HG03520 (cell line): ENCODE data around the gene PLA2G12A.
"Not testable (repeated sequence)": the region's sequence is repeated elsewhere in the genome, so short reads cannot be mapped to it uniquely, and the experiment has no call there.

Experiments
- ATAC-seq: cut with Tn5 transposase; IDR thresholded peaks from one replicate; pipeline ENCODE4 v1.9.1; 2021; ENCODE audit warnings: mild to moderate bottlenecking, moderate library complexity; ENCODE audit not compliant: unreplicated experiment

The PLA2G12A gene

GRCh38 chr4:109682875-109683274 is 47.0 kb downstream of the PLA2G12A start:
- ATAC-seq, result no peak

GRCh38 chr4:109678925-109679324 is 50.9 kb downstream of the PLA2G12A start:
- not testable (repeated sequence) for ATAC-seq

DNA sequence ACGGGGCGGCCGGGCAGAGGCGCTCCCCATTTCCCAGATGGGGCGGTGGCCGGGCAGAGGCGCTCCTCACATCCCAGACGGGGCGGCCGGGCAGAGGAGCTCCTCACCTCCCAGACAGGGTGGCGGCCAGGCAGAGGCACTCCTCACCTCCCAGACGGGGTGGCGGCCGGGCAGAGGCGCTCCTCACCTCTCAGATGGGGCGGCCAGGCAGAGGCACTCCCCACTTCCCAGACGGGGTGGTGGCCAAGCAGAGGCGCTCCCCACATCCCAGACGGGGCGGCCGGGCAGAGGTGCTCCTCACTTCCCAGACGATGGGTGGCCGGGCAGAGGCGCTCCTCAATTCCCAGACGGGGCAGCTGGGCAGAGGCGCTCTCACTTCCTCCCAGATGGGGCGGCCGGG is 51.4 kb downstream of the PLA2G12A start:
- not testable (repeated sequence) for ATAC-seq

DNA sequence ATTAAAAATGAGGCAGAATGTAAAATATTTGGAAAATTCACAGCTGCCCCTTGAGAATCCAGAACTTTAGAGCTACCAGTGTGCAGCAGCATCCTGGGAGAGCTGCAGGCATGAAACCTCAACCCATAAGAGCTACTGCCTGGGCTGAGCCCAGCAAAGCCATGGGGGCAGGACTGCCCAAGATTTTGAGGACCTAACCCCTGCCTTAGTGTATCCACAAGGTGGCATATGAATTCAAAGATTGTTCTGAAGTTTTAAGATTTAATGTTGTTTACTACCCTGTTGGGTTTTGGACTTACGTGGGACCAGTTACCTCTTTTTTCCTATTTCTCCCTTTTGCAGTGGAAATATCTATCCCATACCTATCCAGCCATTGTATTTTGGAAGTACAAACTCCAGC is 53.0 kb downstream of the PLA2G12A start:
- no peak for ATAC-seq

DNA sequence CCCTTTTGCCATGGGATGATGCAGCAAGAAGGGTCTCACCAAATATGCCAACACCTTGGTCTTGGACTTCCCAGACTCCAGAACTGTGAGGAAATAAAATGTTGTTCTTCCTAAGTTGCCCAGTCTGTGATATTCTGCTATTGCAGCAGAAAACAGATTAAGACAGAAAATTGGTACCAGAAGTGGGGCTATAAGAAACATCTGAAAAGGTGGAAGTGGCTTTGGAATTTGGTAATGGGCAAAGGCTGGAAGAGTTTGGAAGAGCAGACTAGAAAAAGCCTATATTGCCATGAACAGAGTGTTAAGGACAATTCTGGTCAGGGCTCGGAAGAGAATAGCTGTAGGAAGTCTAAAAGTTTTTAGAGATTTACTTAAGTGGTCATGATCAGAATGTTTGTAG is 54.0 kb downstream of the PLA2G12A start:
- ATAC-seq, result no peak

GRCh38 chr4:109675181-109675580 is 54.7 kb downstream of the PLA2G12A start:
- ATAC-seq, result no peak

DNA sequence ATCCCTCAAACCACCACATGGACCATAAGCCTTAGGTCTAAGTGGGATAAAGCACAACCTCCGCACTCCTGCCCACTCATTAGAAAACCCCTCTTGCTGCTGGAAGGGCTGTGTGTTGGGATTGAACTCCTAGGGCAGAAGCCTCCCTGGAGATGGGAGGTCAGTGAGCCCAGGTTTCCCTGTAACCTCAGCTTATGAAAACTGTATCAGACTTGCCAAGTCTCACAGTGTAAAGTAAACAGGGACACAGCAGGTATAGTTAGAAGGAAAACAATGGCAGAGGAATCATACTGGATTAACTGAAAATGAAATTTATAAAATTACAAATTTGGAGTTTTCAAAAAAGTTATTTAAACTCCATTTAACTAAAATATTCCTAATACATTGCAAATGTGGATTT is 56.6 kb downstream of the PLA2G12A start:
- ATAC-seq, result no peak

DNA sequence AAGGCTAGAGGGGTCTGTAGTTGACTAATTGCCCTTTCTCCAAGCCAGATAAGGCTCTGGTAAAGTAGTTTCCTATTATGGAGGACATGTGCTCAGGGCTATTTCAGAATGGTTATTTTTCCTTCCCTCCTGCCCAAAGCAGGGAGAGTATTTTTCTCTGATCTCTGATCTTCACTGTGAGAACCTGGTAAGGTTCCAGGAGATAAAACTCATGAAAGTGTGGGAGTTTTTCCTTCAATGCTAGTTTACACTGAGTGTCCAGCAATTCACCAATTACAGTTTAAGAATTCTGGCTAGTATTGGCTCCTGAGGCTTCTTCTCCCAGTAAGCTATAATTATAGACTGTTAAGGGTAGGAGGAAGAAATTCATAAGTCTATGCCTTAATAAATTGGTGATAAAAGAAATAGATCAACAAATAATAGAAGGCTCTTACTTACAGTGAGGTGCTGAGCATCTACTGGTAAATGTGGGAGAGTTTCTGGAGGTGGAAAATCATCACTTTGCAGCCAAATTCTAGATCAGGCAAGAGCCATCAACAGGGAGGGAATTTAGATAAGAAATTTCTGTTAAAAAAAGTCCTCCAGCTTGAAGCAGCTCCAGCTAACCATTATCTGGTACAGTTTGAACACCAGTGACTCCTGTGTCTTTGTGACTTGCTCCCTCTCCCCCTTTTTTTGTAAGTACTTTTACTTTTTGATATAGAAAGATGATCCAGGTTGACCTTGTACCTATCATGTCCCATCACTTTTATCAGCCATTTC is 57.5 kb downstream of the PLA2G12A start:
- no peak for ATAC-seq

GRCh38 chr4:109671350-109671749 is 58.5 kb downstream of the PLA2G12A start:
- no peak for ATAC-seq

DNA sequence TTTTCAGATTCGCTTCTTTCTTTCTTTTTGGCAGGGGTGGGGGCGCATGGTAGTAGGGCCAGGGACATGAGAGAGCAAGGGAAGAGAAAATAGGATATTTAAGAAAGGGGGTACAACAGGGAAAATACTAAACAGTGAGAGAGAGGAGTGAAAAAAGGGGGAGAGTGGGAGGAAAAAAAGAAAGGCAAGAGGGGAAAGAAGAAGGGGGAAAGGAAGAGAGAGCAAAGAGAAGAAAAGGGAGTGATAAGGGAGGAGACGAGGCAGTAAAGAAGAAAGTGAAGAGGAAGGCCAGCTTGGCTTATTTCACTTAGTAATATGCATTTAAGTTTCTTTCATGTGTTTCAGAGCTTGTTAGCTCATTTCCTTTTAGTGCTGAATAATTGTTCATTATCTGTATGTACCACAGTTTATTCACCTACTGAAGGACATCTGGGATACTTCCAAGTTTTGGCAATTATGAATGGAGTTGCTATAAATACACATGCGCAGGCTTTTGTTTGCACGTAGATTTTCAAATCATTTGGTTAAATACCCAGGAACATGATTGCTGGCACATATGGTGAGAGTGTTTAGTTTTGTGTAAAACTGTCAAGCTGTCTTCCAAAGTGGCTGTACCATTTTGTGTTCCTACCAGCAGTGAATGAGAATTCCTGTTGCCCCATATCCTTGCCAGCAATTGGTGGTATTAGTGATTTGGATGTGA is 63.9 kb downstream of the PLA2G12A start:
- no peak for ATAC-seq

DNA sequence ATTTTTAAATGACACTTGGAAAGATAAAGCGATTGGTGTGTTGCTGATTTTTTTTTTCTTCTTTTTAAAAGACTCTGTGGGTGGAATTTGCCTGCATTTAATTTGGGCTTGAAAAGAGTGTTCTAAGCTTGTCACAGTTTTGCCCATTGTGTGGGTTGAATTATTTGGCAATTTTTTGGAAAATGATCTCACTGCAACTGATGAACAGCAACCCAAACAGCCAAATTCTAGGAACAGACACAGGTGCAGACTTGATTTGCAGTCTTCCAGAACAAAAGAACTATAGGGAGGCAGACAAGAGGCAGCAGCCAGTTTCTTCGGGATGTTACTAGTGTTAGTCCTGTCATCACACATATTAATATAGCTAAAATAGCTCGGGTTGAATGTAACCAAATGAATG is 67.1 kb downstream of the PLA2G12A start:
- no peak for ATAC-seq

GRCh38 chr4:109662116-109662515 is 67.8 kb downstream of the PLA2G12A start:
- ATAC-seq, result no peak
